ENCODE measurements around the gene LIN54.
"Not testable (repeated sequence)": the region's sequence is repeated elsewhere in the genome, so short reads cannot be mapped to it uniquely, and the experiment has no call there.

The LIN54 gene

DNA sequence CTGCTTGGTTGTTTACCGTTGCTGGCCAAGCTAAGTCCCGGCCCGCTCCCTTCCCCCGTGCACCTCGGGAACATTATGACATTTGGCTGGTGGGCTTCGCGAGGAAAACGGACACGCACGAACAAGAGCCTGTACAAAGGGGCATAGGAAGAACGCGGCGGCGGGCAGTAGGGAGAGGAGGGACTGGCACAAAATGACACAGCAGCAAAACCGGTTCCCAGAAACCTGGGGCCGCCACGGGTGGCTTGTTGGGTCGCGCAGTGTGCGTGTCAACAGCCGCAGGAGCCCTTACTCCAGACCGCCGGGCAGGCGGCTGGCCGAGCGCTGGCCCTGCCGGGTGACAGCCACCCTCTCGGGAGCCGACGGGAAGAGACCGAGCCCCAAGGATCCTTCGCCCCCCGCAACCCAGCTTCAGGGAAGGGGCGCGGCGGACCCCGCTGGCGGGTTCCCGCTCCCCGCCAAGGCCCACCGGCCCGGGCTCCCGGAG lies 1.6 kb upstream of the LIN54 start:
- peak; percentile 36 for DNase-seq (ENCODE audit: low spot score)

DNA sequence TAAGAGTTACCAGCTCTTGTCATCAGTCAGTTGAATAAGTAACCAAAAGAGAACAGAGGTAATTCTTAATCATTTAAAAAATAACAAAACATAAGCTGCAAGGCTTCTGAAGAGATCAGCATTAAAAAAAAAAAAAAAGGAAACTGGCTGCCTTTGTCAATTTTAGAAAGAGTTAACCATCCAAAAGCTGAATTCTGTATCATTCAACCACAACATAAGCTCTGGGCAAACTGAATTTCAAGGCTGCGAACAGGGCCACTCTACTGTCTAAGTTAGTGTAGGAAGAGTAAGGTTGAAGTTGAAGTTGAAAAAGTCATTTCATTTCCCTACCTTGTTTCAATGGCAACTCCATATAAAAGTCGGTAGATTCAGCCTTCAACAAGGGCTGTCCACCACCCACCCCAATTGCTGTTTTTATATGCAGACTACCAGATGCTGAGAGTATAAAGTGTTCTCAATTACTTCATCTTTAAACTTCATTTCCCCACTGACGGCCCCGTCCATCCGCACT lies 1.1 kb upstream of the LIN54 start:
- peak; percentile 21 for DNase-seq (ENCODE audit: low spot score)

DNA sequence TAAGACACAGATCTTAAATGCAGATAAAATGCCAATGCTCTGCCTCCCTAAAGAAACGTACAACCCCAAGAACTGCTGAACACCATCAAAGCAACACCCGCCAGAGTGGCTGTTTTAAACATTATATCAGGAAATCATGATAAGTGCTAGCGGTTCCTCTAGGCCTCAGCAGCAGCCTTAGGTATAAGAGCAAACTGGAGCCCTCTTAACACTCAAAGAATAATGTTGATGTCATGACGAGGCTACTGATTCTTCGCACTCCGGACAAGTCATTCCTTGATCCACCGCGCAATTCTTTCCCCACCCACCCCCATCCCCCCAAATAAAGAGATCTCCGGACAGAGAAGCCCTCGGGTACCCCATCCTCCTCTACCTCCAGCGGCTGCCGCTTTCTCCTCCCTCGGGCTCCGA lies 507 bp downstream of the LIN54 start:
- peak; percentile 21 for DNase-seq (ENCODE audit: low spot score)

DNA sequence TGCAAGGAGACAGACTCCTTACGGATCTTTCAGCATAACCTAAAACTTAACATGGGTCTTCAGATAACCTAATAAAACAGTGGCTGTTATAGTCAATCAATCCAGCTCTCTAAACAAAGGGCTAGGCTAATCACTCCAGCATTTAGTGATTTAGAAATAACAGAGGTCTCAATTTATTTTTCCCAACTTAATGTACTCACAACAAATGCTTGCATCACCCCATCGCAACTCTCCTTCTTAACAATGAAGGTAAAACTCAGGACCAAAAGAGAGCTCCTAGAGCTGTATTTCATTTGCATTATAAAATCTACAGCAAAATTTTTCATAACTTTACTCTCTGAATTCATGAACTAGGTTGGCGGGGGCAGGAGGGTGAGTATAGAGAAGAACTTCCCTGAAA lies 1.1 kb downstream of the LIN54 start:
- no peak for DNase-seq (ENCODE audit: low spot score)

DNA sequence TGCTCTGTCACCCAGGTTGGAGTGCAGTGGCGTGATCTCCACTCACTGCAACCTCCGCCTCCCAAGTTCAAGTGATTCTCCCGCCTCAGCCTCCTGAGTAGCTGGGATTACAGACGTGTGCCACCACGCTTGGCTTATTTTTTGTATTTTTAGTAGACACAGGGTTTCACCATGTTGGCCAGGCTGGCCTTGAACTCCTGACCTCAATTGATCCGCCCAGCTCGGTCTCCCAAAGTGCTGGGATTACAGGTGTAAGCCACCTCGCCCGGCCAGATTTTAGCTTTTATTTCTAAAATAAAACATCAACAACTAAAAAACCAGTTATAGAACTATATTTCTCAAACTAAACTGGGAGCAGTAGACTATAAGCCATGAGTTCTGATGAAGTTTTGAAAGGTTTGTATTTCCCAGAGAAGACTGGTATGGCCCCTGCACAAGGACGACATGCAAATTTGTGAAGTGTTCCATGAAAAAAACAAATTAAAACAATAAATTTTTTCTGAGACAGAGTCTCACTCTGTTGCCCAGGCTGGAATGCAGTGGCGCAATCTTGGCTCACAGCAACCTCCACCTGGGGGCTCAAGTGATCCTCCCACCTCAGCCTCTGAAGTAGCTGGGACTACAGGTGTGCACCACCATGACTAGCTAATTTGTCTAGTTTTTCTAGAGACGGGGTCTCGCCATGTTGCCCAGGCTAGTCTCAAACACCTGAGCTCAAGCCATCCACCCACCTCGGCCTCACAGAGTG lies 7.4 kb downstream of the LIN54 start:
- DNase-seq (ENCODE audit: low spot score), result not testable (repeated sequence)

DNA sequence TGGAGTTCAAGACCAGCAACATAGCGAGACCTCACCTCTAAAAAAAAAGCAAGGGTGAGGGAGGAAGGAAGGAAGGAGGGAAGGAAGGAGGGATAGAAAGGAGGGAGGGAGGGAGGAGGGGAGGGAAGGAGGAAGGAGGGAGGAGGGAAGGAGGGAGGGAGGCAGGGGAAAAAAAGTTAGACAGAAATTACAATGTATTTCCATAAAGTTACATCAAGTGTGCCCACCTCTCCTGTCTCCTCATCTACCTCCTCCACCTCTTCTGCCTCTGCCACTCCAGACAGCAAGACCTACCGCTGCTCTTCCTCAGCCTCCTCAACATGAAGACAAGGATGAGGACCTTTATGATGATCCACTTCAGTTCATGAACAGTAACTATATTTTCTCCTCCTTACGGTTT lies 8.3 kb downstream of the LIN54 start:
- no peak for DNase-seq (ENCODE audit: low spot score)

DNA sequence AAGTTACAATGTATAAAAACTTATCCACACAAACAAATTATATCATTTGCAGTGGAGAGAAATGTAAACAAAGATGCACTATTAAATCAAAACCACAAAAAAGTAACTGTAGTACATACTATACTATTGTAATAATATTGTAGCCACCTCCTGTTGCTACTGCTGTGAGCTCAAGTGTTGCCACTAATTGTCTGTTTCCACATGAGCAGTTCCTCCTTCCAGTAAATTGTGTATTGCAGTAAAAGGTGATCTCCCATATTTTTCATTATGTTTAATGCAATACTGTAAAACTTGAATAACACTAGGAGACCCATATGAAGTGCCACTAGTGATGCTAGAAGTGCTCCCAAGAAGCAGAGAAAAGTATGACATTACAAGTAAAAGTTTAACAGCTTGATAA lies 11.7 kb downstream of the LIN54 start:
- DNase-seq (ENCODE audit: low spot score), result no peak

DNA sequence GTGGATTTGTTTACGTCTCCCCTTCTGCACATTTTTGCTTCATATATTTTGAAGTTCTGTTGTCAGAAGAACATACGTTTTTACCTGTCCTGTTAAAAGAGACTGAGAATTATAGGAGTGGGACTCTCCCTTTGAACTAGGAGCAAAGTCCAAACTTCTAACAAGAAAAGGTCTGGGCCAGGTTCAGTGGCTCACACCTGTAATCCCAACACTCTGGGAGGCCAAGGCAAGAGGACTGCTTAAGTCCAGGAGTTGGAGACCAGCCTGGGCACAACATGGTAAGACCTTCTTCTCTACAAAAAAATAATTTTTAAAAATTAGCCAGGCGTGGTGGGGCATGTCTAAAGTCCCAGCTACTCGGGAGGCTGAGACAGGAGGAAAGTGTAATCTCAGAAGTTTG lies 15.8 kb downstream of the LIN54 start:
- DNase-seq (ENCODE audit: low spot score), result no peak

DNA sequence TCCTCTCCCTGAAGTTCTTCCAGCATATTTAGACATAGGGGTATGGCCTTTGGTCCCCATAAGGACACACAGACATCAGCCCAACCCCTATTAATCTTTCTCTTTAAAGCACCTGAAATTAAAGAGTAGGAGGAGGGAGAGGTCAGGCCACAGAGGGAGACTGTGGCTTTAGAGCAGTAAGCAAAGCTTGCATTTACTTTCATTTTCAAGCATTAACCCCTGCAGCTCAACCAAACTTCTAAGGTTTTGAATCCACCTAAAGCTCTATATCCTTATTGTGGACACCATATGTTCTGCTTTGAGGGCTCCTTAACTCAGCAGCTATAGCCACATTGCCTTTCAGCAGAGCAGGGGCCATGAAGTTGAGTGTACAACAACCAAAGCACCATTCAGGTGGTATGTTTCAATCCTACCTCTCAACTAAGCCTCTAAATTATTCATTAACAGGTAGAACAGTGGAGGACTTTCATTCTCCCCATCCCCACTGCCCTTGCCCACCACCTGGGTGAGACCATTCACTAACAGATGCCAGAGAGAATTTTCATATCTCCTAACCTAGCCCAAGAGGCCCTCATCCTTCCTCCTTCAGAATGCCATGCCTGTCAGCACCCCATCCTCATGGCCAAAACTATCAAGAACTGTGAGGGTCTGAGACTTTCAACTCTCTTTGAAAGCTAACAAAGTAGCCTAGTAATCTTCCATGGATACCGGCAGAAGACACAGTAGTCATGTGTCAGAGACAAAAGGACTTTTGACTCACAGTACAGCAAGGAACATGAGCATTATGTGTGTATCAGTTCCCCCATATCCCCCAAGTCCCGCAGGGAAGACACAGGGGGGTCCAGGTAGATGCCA lies 20.8 kb downstream of the LIN54 start:
- no peak for DNase-seq (ENCODE audit: low spot score)

DNA sequence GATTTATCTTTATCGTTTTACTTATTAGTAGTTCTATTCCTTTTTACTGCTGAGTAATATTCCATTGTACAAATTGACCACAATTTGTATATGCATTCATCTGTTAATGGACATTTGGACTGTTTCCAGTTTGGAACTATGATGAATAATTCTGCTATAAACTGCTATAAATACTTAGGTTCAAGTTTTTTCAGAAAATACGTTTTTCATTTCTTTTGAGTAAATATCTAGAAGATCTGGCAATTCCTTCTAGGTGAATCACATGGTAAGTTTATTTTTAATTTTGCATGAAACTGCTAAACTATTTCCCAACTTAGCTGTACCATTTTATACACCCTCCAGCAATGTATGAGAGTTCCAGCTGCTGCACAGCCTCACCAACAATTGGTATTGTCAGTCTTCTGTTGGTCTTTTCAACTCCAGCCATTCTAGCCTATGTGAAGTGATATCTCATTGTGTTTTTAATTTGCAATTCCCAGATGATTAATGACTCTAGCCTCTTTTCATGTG lies 22.2 kb downstream of the LIN54 start:
- DNase-seq (ENCODE audit: low spot score), result no peak

DNA sequence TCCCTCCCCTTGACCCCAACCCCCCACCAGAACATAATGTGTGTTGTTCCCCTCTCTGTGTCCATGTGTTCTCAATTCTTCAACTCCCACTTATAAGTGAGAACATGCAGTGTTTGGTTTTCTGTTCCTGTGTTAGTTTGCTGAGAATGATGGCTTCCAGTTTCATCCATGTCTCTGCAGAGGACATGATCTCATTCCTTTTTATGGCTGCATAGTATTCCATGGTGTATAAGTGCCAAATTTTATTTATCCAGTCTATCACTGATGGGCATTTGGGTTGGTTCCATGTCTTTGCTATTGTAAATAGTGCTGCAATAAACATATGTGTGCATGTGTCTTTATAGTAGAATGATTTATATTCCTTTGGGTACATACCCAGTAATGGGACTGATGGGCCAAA lies 23.1 kb downstream of the LIN54 start:
- DNase-seq (ENCODE audit: low spot score), result not testable (repeated sequence)

DNA sequence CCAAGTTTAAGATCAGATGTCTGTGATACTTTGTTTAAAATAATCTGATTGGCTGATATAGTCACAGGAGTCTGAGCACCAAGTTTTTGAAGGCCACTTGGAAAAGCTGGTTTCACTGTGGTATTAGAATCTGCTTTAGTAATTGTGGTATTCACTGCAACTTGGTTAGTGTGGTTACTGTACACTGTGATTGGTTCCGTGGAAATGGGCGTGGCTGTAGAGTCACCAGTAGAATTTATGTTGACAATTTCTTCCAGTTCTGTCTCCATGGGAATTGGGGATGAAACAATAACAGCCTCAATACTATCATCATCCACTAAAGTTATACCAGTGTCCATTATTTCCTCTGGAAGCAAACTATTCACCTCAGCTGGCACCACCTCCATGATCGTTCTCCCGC lies 26.2 kb downstream of the LIN54 start:
- DNase-seq (ENCODE audit: low spot score), result no peak

DNA sequence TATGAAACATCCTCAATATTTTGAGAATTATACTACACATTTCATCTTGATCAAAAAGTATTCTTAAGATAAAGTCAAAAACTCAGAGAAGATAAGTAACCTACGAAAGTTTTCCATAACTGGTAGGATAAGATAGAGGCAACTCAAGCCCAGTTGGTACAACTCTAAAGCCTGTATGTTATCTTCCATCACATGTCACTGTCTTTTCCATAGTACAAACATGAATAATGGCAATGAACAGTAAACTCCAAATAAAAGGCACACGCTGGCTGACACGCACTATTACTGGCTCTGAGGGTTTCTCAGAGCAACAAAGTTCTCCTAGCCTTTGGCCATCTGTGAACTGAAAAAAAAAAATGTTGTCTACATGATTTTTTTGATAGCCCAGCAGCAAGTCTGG lies 27.2 kb downstream of the LIN54 start:
- DNase-seq (ENCODE audit: low spot score), result no peak

DNA sequence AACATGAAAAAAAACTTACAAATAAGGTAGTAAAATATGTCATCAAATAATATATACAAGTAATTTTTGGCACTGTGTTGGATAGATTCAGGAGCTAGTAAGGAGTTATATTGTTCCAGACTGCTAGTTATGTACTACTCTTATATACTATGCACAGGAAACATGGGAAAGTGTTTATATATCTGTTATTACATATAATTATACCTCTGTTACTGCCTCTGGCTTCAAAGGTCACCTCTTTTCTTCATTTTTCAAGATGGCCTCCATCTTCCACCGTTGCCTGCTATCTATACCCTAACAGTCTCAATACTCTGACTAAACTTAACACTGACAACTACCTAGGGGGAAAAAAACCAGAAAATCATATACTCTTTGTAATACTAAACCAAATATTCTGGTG lies 29.5 kb downstream of the LIN54 start:
- DNase-seq (ENCODE audit: low spot score), result no peak

DNA sequence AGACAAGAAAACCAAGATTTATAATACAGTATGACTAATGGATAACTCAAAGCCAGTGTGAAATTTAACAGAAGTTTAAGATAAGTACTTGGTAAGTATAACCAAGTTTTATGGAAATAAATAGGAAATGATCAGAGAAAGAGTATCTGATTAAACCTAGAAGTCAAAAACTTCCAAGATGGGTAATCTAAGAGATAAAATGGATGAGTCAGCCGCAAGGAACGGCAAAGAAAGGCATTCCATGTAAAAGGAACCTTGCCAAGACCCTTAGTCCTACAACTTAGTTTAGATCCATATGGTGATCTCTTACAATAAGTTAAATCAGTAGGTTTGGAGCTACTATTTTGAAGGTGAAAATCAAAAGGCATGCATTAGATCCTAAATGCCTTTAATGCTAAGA lies 34.8 kb downstream of the LIN54 start:
- DNase-seq (ENCODE audit: low spot score), result no peak

DNA sequence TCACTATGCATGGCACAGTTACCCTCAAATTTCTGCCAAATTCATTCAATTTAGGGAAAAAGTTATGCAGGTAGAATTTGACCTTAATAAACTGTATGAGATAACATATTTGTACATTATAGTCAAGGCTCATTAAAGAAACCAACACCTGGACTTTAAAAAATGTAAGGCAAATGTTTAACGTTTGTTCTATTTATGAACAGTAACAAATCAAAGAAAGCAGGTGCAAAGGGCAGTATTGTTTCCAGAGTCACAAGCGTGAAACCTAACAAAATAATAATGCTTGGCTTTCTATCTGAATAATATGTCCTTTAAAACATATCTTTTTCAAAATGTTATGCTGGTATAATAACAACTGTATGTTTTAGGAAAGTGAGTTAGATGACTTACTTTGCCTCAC lies 41.2 kb downstream of the LIN54 start:
- no peak for DNase-seq (ENCODE audit: low spot score)

DNA sequence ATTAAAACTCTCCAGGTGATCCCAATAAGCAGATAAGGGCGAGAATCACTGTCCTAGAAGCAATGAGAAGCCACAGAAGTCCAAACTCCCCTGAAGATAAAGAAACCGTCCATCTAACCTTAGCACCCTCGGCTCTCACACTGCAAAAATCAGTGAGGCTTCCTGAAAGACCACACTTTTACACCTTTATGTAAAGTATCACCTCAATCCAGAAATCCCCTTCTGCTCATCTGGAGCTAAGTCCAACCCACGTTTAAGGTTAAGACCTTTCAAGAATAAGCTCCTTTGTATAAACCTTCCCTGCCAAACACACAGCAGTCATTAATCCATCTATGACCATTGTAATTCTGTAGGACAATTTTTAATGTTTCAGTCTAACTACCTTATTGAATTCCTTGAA lies 41.7 kb downstream of the LIN54 start:
- DNase-seq (ENCODE audit: low spot score), result no peak

DNA sequence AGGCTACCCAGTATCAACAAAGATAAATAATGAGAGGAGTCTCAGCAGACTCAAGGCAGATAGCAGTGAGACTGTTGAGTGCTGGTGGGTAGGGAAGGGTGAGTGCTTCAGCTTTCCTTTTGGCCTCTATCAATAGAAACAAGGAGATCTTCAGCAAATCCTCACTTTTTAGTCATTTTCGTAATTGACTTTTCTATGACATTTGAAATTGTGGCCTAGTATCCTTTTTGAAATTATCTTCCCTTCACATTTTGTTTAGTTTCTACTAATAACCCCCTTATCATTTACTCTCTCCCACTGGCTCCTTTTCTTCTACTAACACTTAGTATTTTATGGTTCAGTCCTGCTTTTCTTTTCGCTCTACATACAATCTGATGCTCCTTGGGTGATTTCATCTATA lies 44.9 kb downstream of the LIN54 start:
- no peak for DNase-seq (ENCODE audit: low spot score)

DNA sequence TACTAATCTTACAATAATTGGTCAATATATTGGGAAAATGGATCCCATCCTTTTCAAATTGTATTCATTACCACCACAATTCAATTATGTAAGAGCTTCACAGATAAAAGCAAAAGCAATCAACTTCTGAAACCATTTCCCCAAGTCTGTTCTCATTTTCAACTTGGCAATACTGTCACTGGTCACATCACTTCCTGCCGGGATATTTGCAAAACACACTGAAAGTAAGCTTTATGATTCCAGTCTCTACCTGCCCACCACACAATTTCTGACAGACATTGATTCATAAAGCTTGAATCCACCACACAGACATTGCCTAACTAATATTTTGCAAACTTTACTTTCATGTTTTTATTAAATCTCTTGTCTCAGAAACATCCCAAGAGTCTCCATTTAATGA lies 53.6 kb downstream of the LIN54 start:
- DNase-seq (ENCODE audit: low spot score), result no peak

DNA sequence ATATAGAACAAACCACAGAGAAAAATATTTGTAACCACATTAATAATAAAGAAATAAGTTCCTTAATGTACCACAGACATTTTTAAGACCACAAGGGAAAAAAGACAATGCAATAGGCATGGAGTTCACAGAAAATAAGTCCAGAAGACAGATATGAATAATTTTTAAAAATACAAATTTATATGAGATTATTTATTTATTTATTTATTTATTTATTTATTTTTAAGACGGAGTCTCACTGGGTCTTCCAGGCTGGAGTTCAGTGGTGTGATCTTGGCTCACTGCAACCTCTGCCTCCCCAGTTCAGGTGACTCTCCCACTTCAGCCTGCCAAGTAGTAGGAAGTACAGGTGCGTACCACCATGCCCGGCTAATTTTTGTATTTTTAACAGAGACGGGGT lies 56.4 kb downstream of the LIN54 start:
- DNase-seq (ENCODE audit: low spot score), result no peak

DNA sequence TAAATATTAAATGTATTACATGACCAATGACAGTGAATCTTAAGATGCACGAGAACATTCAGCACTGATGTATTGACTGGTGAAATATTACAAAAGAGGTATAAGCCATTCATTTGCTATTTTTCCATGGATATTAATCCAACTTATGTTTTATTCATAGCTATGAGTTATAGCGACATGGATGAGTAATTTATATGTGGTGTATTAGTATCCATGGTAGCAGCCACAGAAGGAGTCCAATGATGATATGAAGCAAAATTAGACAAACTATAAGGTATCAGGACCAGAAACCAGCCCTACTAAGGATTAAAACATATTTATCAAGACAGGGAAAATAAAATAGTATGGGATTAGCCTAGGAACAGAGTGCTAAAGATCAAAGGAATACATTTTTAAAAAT lies 59.4 kb downstream of the LIN54 start:
- DNase-seq (ENCODE audit: low spot score), result no peak

DNA sequence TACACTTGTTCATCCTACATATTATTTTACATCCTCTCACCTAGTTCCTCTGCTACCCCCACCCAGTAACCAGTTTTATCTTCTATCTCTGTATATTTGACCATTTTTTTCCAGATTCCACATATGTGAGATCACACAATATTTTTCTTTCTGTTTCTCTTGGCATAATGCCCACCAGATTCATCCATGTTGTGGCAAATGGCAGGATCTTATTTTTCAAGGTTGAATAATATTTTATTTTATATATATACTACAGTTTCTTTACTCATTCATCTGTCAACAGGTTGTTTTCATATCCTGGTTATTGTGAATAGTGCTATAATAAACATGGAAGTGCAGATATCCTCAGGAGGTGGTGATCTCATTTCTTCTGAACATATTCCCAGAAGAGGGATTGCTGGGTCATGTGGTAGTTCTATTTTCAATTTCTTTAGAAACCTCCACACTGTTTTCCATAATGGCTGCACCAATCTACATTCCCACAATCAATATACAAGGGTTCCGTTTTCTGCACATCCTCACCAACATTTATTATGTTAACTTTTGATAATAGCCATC lies 61.9 kb downstream of the LIN54 start:
- DNase-seq (ENCODE audit: low spot score), result peak; percentile 43

DNA sequence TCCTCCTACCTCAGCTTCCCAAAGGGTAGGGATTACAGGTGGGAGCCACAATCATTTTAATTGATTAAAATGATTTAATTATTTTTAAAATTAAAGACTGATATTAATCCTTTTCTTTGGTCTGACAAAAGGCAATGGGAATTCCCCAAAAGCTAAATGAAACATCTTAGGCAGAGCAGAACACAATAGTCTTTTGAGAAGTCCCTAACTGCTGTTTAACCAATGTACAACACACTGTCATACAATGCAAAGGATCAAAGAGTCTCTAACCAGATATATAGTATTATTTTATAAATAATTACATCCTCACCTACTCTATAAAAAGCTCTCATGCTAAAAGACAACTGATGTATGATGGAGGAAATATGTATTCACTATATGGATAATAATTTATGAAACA lies 63.1 kb downstream of the LIN54 start:
- DNase-seq (ENCODE audit: low spot score), result no peak
